Skeletal muscle satellite cell (primary cell): ENCODE measurements around the gene NEB.
"Not testable (repeated sequence)": the region's sequence is repeated elsewhere in the genome, so short reads cannot be mapped to it uniquely, and the experiment has no call there.

Experiments used
- H3K27me3 ChIP-seq: 2 replicates; pipeline ENCODE4 v1.7.0; 2013; ENCODE audit warnings: low read length; ENCODE audit not compliant: control insufficient read depth, insufficient read depth
- H3K36me3 ChIP-seq: 2 replicates; pipeline ENCODE4 v1.7.0; 2013; ENCODE audit warnings: mild to moderate bottlenecking, control low read depth, low read length; ENCODE audit not compliant: insufficient read depth
- H3K4me1 ChIP-seq: 2 replicates; pipeline ENCODE4 v1.7.0; 2013; ENCODE audit warnings: low read length; ENCODE audit not compliant: control insufficient read depth, insufficient read depth
- H3K4me2 ChIP-seq: 2 replicates; pipeline ENCODE4 v1.7.0; 2013; ENCODE audit warnings: mild to moderate bottlenecking, low read length
- H3K4me3 ChIP-seq: 2 replicates; pipeline ENCODE4 v1.7.0; 2013; ENCODE audit warnings: low read length
- H3K9ac ChIP-seq: 2 replicates; pipeline ENCODE4 v1.7.0; 2013; ENCODE audit warnings: mild to moderate bottlenecking, low read depth, low read length, moderate library complexity
- H3K9me3 ChIP-seq: replicated peaks from 2 replicates; pipeline ENCODE4 v1.7.0; 2013; ENCODE audit warnings: mild to moderate bottlenecking, control low read depth, low read length

Gene NEB

GRCh38 chr2:151658081-151658480, 76.2 kb downstream of the NEB start:
- no peaks in the 10 kb centered on the region for H3K27me3 ChIP-seq
- no peak overlapping the region for H3K9ac ChIP-seq
- no peak overlapping the region for H3K4me3 ChIP-seq
- no peaks in the 10 kb centered on the region for H3K36me3 ChIP-seq
- no peaks in the 10 kb centered on the region for H3K4me1 ChIP-seq
- H3K4me2 ChIP-seq: no peak overlapping the region
- H3K9me3 ChIP-seq: no peaks in the 10 kb centered on the region

- Histone ChIP-seq H3K9me3 (no peaks in the 10 kb centered on the region), H3K4me2 (no peak overlapping the region), H3K9ac (no peak overlapping the region), H3K27me3 (no peaks in the 10 kb centered on the region), H3K4me1 (no peaks in the 10 kb centered on the region), H3K4me3 (no peak overlapping the region), H3K36me3 (no peaks in the 10 kb centered on the region)
Observed at GRCh38 chr2:151657667-151658076, 76.6 kb downstream of the NEB start.

- no peak overlapping the region for H3K4me2 ChIP-seq
- H3K9me3 ChIP-seq: no peaks in the 10 kb centered on the region
- H3K36me3 ChIP-seq: no peaks in the 10 kb centered on the region
- H3K4me1 ChIP-seq: no peaks in the 10 kb centered on the region
- H3K4me3 ChIP-seq: no peak overlapping the region
- no peak overlapping the region for H3K9ac ChIP-seq
- H3K27me3 ChIP-seq: no peaks in the 10 kb centered on the region
Observed at GRCh38 chr2:151655663-151656398, 78.4 kb downstream of the NEB start.

- Histone ChIP-seq H3K9ac (no peak overlapping the region), H3K4me2 (no peak overlapping the region), H3K4me3 (no peak overlapping the region), H3K36me3 (no peaks in the 10 kb centered on the region), H3K27me3 (no peaks in the 10 kb centered on the region), H3K9me3 (no peaks in the 10 kb centered on the region), H3K4me1 (no peaks in the 10 kb centered on the region)
Observed at GRCh38 chr2:151654891-151655290, 79.4 kb downstream of the NEB start.

GRCh38 chr2:151654085-151654484, 80.2 kb downstream of the NEB start:
- no peak overlapping the region for H3K4me3 ChIP-seq
- H3K27me3 ChIP-seq: no peaks in the 10 kb centered on the region
- H3K4me2 ChIP-seq: no peak overlapping the region
- no peaks in the 10 kb centered on the region for H3K4me1 ChIP-seq
- no peak overlapping the region for H3K9ac ChIP-seq
- H3K36me3 ChIP-seq: no peaks in the 10 kb centered on the region
- H3K9me3 ChIP-seq: no peaks in the 10 kb centered on the region

GRCh38 chr2:151651274-151651673, 83.0 kb downstream of the NEB start:
- no peaks in the 10 kb centered on the region for H3K27me3 ChIP-seq
- H3K4me3 ChIP-seq: no peak overlapping the region
- no peak overlapping the region for H3K4me2 ChIP-seq
- no peaks in the 10 kb centered on the region for H3K9me3 ChIP-seq
- H3K4me1 ChIP-seq: no peaks in the 10 kb centered on the region
- no peak overlapping the region for H3K9ac ChIP-seq
- H3K36me3 ChIP-seq: no peaks in the 10 kb centered on the region

- Histone ChIP-seq H3K36me3 (no peaks in the 10 kb centered on the region), H3K4me2 (no peak overlapping the region), H3K9me3 (no peaks in the 10 kb centered on the region), H3K9ac (no peak overlapping the region), H3K4me1 (no peaks in the 10 kb centered on the region), H3K4me3 (no peak overlapping the region), H3K27me3 (no peaks in the 10 kb centered on the region)
Observed at GRCh38 chr2:151650456-151650855, 83.8 kb downstream of the NEB start.

GRCh38 chr2:151649966-151650365, 84.3 kb downstream of the NEB start:
- Histone ChIP-seq H3K36me3 (no peaks in the 10 kb centered on the region), H3K9ac (no peak overlapping the region), H3K9me3 (no peaks in the 10 kb centered on the region), H3K4me1 (no peaks in the 10 kb centered on the region), H3K4me2 (no peak overlapping the region), H3K27me3 (no peaks in the 10 kb centered on the region), H3K4me3 (no peak overlapping the region)

- no peak overlapping the region for H3K4me2 ChIP-seq
- no peaks in the 10 kb centered on the region for H3K9me3 ChIP-seq
- no peaks in the 10 kb centered on the region for H3K4me1 ChIP-seq
- H3K4me3 ChIP-seq: no peak overlapping the region
- no peak overlapping the region for H3K9ac ChIP-seq
- H3K27me3 ChIP-seq: no peaks in the 10 kb centered on the region
- no peaks in the 10 kb centered on the region for H3K36me3 ChIP-seq
Observed at GRCh38 chr2:151649400-151649799, 84.9 kb downstream of the NEB start.

GRCh38 chr2:151646512-151646911, 87.8 kb downstream of the NEB start:
- not testable (repeated sequence) for H3K9ac ChIP-seq, H3K4me2 ChIP-seq, H3K27me3 ChIP-seq, H3K4me3 ChIP-seq, H3K9me3 ChIP-seq, H3K4me1 ChIP-seq, H3K36me3 ChIP-seq

GRCh38 chr2:151644580-151644979, 89.7 kb downstream of the NEB start:
- H3K9me3 ChIP-seq: no peaks in the 10 kb centered on the region

GRCh38 chr2:151641895-151642294, 92.4 kb downstream of the NEB start:
- H3K9me3 ChIP-seq, H3K4me1 ChIP-seq, H3K27me3 ChIP-seq, H3K9ac ChIP-seq, H3K4me3 ChIP-seq, H3K4me2 ChIP-seq, H3K36me3 ChIP-seq: not testable (repeated sequence)

More at GRCh38 chr2:151644580-151644979, 89.7 kb downstream of the NEB start:
- no peaks in the 10 kb centered on the region for H3K27me3 ChIP-seq
- no peaks in the 10 kb centered on the region for H3K36me3 ChIP-seq
- no peaks in the 10 kb centered on the region for H3K4me1 ChIP-seq
- H3K9ac ChIP-seq: no peak overlapping the region
- no peak overlapping the region for H3K4me2 ChIP-seq
- no peak overlapping the region for H3K4me3 ChIP-seq
